Measurements from ENCODE around the gene E2F2.

DNA sequence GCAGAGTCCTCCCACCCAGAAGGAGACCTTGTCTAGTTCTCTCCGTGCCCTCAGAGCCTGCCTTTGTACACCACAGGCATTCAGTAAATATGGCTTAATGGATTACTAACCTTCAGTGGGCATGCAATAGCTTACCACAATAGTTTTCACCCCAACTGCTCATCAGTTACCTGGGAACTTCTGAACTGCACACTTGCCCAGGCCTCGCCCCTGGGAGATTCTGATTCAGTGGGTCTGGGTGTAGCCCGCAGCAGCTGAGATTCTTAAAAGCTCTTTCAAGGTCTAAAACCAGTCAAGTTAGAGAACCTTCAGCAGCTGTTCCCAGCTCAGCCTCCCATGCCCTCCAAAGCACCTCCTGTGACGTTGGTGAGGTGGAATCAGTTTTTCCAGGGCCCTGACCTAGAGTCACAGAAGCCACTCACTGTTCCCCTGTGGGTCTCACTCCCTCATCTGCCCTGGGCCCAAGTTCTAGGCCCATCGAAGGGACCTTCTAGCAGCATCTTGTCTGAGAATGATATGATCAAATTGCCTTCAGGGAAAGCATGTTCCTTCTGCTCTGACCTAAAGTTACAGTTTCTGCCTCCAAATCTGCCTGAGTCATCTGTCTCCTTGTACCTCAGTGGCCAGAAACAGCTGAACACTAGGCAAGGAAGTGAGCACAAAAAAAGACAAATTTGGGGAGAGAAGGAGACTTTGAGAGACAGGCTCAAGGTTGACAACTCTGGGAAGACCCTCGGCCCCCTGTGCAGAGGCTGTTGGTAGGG is 57.8 kb downstream of the E2F2 start:
- TF ChIP-seq, protein P1, sequence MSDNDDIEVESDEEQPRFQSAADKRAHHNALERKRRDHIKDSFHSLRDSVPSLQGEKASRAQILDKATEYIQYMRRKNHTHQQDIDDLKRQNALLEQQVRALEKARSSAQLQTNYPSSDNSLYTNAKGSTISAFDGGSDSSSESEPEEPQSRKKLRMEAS (IDR thresholded peaks at IDR 0.05; ENCODE audit: low read depth, low read length), result no peak
- no peak for TF ChIP-seq POLR2A (IDR thresholded peaks at IDR 0.05; ENCODE audit: extremely low read depth, insufficient read length)
- TF ChIP-seq, protein P2, sequence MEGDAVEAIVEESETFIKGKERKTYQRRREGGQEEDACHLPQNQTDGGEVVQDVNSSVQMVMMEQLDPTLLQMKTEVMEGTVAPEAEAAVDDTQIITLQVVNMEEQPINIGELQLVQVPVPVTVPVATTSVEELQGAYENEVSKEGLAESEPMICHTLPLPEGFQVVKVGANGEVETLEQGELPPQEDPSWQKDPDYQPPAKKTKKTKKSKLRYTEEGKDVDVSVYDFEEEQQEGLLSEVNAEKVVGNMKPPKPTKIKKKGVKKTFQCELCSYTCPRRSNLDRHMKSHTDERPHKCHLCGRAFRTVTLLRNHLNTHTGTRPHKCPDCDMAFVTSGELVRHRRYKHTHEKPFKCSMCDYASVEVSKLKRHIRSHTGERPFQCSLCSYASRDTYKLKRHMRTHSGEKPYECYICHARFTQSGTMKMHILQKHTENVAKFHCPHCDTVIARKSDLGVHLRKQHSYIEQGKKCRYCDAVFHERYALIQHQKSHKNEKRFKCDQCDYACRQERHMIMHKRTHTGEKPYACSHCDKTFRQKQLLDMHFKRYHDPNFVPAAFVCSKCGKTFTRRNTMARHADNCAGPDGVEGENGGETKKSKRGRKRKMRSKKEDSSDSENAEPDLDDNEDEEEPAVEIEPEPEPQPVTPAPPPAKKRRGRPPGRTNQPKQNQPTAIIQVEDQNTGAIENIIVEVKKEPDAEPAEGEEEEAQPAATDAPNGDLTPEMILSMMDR (IDR thresholded peaks at IDR 0.05; ENCODE audit: low read depth, low read length), result no peak
